Pancreas (tissue), 10 donors: ENCODE data around the gene PSMD9. TPM values are rescaled to one million over a fixed set of nuclear protein-coding genes. Genes with fewer than 3 reads are reported as not detected.
"Not testable (repeated sequence)": the region's sequence is repeated elsewhere in the genome, so short reads cannot be mapped to it uniquely, and the experiment has no call there.

Experiments
- ATAC-seq, 4 donors: fragments of 200-7000 bp; cut with Tn5 transposase; one replicate each; pipeline versions ENCODE4 v1.8.0 to v1.9.1; 2020; ENCODE audit warnings: mild to moderate bottlenecking in 4 of 4, moderate library complexity in 4 of 4
- DNase-seq, 6 donors: peaks; one replicate each; pipeline ENCODE4 v3.0.0-alpha.2; 2020
- FAIRE-seq: peaks from 2 replicates; lab custom pipeline; 2012; peaks lifted over from hg19 to GRCh38; lab: Jason Lieb, UNC
- H3K27ac ChIP-seq, 4 donors: fragments of 200-600 bp; sonication (generic); 1 replicate in 3 of 4; 2 replicates in 1 of 4; pipeline versions ENCODE4 v1.5.0 to v1.8.0; 2020
- H3K27me3 ChIP-seq, 4 donors: fragments of 200-600 bp; one replicate each; pipeline ENCODE4 v1.8.0; 2021
- H3K36me3 ChIP-seq, 3 donors: fragments of 200-600 bp; sonication (generic) in 1 of 3; one replicate each; pipeline versions ENCODE4 v1.5.0 to v1.8.0; 2020 to 2021
- H3K4me1 ChIP-seq, 3 donors: fragments of 200-600 bp; one replicate each; pipeline ENCODE4 v1.8.0; 2021
- H3K4me3 ChIP-seq, 4 donors: fragments of 200-600 bp; sonication (generic) in 2 of 4; one replicate each; pipeline versions ENCODE4 v1.5.0 to v1.8.0; 2020 to 2021
- H3K9me3 ChIP-seq, 4 donors: fragments of 200-600 bp; one replicate each; pipeline ENCODE4 v1.8.0; 2021
- CTCF ChIP-seq, 4 donors: fragments of 200-600 bp; sonication (generic) in 3 of 4; IDR thresholded peaks; one replicate each; pipeline versions ENCODE4 v1.5.0 to v1.8.0; 2021; ENCODE audit warnings: antibody characterized with exemption in 4 of 4
- WGBS, 2 donors: extraction: QIAGEN DNeasy Blood & Tissue Kit; methylation state at CpG; one replicate each; pipeline ENCODE4 v1.1.7; 2013; 5-methylcytosine and 5-hydroxymethylcytosine counted together
- intact Hi-C, 3 donors: fragments of 100-400 bp; cut with DNase I; formaldehyde crosslinking; loops; one replicate each; pipeline versions ENCODE4 v1.11.1 to v1.14.2; 2022
- polyA plus RNA-seq, 2 donors: library from polyadenylated mRNA; stranded (reverse); fragments of 200-250 nt; gene quantifications; one replicate each; pipeline ENCODE4 v1.2.3, GENCODE V29; 2013
- total RNA-seq, 6 donors: library from RNA; stranded (reverse); fragmentation: NEBNext Ultra II Directional in 4 of 6; extraction: Animal tissue kit (Norgen Biotek cat#: 25700) in 4 of 6; gene quantifications; one replicate each; pipeline versions ENCODE4 v1.2.1 to v1.2.4, GENCODE V29; 2021 to 2023
- donor health status: healthy with polysubstance abuse.
- donor health status: DM: no; HTN: no; CAD: no; lungs with moderate emphysema.
- donor health status: DM: no; HTN: no; CAD: no.
- donor health status: control.
- donor health status: control.
- donor health status: Bipolar disorder and iron deficiency.
- donor health status: DM: yes; HTN: yes; CAD: no.
- donor health status: DM: no; HTN: no; CAD: no.
- donor health status: DM: no; HTN: no; CAD: no.
- donor health status: DM: yes; HTN: yes; CAD: no.

PSMD9 gene
- total and polyA plus RNA-seq, 8 donors: 20.5 to 39.4 (median 25.6) TPM

- TF ChIP-seq CTCF (IDR thresholded peaks at IDR 0.05): no peak
- H3K27me3 ChIP-seq: no peaks in the 10 kb centered on the region
- ATAC-seq: no peak
- no peak for DNase-seq
- 87 to 92% methylated on average over 10 of the region's 10 CpGs for WGBS, 2 donors
- H3K4me3 ChIP-seq: no peak overlapping the region
- no peaks in the 10 kb centered on the region for H3K9me3 ChIP-seq
- H3K36me3 ChIP-seq: no peaks in the 10 kb centered on the region
- H3K27ac ChIP-seq: peak overlapping the region; percentile 66 to 84 (median 73)
- FAIRE-seq: no peak
- intact Hi-C loops: no loop called here
- peaks cover 0 to 19% (median 19%) of the 10 kb centered on the region in 3 donors for H3K4me1 ChIP-seq
Measured at GRCh38 chr12:121858318-121858661, 30.3 kb upstream of the PSMD9 start.

GRCh38 chr12:121858662-121859572 lies 29.7 kb upstream of the PSMD9 start, which contains the start of gene HPD:
Gene HPD (minus strand): TSS chr12:121858859. CDS start chr12:121858823, 36 bp downstream.
- Histone ChIP-seq H3K9me3 (no peaks in the 10 kb centered on the region), H3K27me3 (no peaks in the 10 kb centered on the region), H3K27ac (peak within 1 kb of the TSS; percentile 66 to 84 (median 73)), H3K36me3 (no peaks in the 10 kb centered on the region), H3K4me1 (peaks cover 0 to 19% (median 19%) of the 10 kb centered on the region in 3 donors), H3K4me3 (no peak within 1 kb of the TSS)
- intact Hi-C loops: no loop called here
- no peak for FAIRE-seq
- peak; percentile 66 to 78 (median 77) for ATAC-seq
- 55 to 58% methylated on average over 16 of the region's 16 CpGs for WGBS, 2 donors
- TF ChIP-seq CTCF (IDR thresholded peaks at IDR 0.05): no peak
- peak in 5 of 6 donors; percentile 59 to 81 (median 61) for DNase-seq

DNA sequence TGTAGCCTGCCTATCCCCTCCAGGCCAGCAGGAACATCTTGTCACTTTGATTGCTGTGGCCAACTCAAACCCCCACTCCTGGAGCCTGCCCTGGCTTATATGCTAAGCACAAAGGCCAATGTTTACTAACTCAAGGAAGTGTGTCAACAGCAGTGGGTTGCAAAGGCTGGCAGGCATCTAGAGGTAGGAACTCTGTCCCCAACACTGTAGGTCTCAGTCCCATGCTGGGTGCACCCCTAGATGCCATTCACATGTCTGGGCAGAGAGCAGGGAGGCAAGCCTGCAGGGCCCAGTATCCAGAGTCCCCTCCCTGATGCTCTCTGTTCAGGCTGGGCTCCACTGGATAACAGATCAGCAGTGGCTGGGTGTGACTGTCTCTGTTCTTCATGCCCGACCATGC lies 28.3 kb upstream of the PSMD9 start:
- Histone ChIP-seq H3K4me3 (no peak overlapping the region), H3K27ac (peak overlapping the region in 1 of 4 donors; percentile 78), H3K27me3 (no peaks in the 10 kb centered on the region), H3K36me3 (no peaks in the 10 kb centered on the region), H3K4me1 (peaks cover 0 to 19% (median 19%) of the 10 kb centered on the region in 3 donors), H3K9me3 (no peaks in the 10 kb centered on the region)
- no peak for TF ChIP-seq CTCF (IDR thresholded peaks at IDR 0.05)
- DNase-seq (no peak), FAIRE-seq (no peak), ATAC-seq (peak; percentile 4 to 14 (median 9))
- 94 to 95% methylated on average over 1 of the region's 1 CpG for WGBS, 2 donors
- intact Hi-C loops: no loop called here

DNA sequence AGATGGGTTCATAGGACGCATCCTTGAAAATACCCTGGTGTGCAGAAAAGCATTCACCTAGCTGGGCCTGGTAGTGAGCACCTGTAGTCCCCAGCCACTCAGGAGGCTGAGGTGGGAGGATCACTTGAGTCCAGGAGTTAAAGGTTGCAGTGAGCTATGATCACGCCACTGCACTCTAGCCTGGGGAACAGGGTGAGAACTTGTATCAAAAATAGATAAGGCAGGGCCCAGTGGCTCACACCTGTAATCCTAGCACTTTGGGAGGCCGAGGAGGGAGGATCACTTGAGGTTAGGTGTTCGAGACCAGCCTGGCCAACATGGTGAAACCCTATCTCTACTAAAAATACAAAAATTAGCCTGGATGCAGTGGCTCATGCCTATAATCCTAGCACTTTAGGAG lies 27.9 kb upstream of the PSMD9 start:
- H3K27ac ChIP-seq, H3K4me3 ChIP-seq, ATAC-seq, intact Hi-C loops, FAIRE-seq, DNase-seq, H3K36me3 ChIP-seq, H3K27me3 ChIP-seq, H3K9me3 ChIP-seq: not testable (repeated sequence)
- peaks cover 0 to 19% (median 19%) of the 10 kb centered on the region in 3 donors for H3K4me1 ChIP-seq
- WGBS, 2 donors: 94 to 98% methylated on average over 4 of the region's 4 CpGs

DNA sequence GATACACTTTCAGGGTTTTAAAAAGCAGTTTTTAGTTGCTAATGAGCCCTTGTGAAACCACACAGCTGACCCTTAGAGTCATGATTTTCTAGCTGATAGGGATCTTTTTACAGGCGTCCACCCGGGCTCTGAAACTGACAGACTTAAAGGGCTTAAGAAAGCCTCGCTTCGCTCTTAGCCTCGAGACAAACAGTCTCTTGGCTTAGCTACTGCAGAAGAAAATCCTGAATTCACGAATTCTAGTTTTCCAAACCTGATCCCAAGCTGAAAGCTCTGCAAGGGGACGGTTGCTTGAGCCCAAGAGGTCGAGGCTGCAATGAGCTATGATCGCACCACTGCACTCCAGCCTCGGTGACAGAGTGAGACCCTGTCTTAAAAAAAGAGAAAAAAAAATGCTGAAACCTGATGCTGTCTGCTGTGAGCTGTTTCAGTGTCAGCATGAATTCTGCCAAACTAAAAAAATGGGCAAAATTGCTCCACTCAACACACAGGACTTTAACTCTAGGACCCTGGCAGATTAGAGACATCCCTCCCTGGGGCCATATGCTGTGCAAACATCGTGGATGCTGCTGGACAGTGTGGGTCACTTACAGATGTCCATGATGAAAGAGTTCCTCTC lies 26.8 kb upstream of the PSMD9 start:
- TF ChIP-seq CTCF (IDR thresholded peaks at IDR 0.05): no peak

More for the DNA sequence above, 26.8 kb upstream of the PSMD9 start:
- peak overlapping the region in 1 of 4 donors; percentile 28 for H3K27ac ChIP-seq
- peaks cover 0 to 19% (median 19%) of the 10 kb centered on the region in 3 donors for H3K4me1 ChIP-seq
- no peaks in the 10 kb centered on the region for H3K9me3 ChIP-seq
- ATAC-seq (no peak), DNase-seq (no peak), FAIRE-seq (no peak)
- intact Hi-C loops: no loop called here
- WGBS, 2 donors: 48 to 66% methylated on average over 11 of the region's 11 CpGs
- no peaks in the 10 kb centered on the region for H3K36me3 ChIP-seq
- H3K27me3 ChIP-seq: no peaks in the 10 kb centered on the region
- H3K4me3 ChIP-seq: no peak overlapping the region
